K562 (cell line): Measurements from ENCODE around the gene C16orf89. TPM values are rescaled to one million over a fixed set of nuclear protein-coding genes. Genes with fewer than 3 reads are reported as not detected.

Source experiments
- ATAC-seq: fragments of 200-7000 bp; cut with Tn5 transposase; 3 replicates; pipeline ENCODE4 v1.9.1; 2020; ENCODE audit warnings: moderate library complexity
- BruUV-seq: library from RNA; stranded (reverse); fragments of 400-500 nt; replicated peaks from 2 replicates; lab custom pipeline; 2021; lab: Mats Ljungman, UMichigan
- CTCF ChIA-PET: fragments of 300-600 bp; formaldehyde crosslinking; extraction: SDS; loops from one replicate; lab custom pipeline; 2021; ENCODE audit warnings: low intra/inter-chr PET ratio; lab: Yijun Ruan, JAX
- POLR2A ChIA-PET: fragments of 300-600, 350-650 bp; sonication (Branson Sonifier 250); formaldehyde crosslinking; extraction: SDS; loops from one replicate; lab custom pipeline; 2021; ENCODE audit warnings: antibody characterized with exemption, inconsistent platforms; lab: Yijun Ruan, JAX
- DNase-seq, 4 experiments: peaks; one replicate each; pipeline versions ENCODE4 v3.0.0 to v3.0.0-alpha.2; 2011 to 2018; ENCODE audit warnings: low spot score in 3 of 4, mixed read lengths in 3 of 4; ENCODE audit errors: extremely low read depth in 1 of 4
- FAIRE-seq: peaks from 2 replicates; lab custom pipeline; 2011; peaks lifted over from hg19 to GRCh38; lab: Jason Lieb, UNC
- H2AFZ ChIP-seq: 2 replicates; pipeline ENCODE4 v1.6.0; 2011; ENCODE audit warnings: low read depth, low read length, control low read depth, inconsistent platforms
- H3K27ac ChIP-seq: fragments of 200-600 bp; 3 replicates; pipeline ENCODE4 v1.8.0; 2011; ENCODE audit warnings: low read depth, mild to moderate bottlenecking, control low read depth, inconsistent platforms, low read length, moderate library complexity, mixed read lengths; ENCODE audit errors: extremely low read depth
- H3K27me3 ChIP-seq, 2 experiments: fragments of 300-600 bp in 1 of 2; 2 replicates in 1 of 2; 3 replicates in 1 of 2; pipeline versions ENCODE4 v1.6.0 to v1.8.0; 2011; ENCODE audit warnings: inconsistent platforms in 2 of 2, low read length in 2 of 2, mild to moderate bottlenecking in 1 of 2, mixed read lengths in 1 of 2, moderate library complexity in 1 of 2; ENCODE audit not compliant: control insufficient read depth in 2 of 2, insufficient read depth in 2 of 2
- H3K36me3 ChIP-seq: fragments of 300-600 bp; 3 replicates; pipeline ENCODE4 v1.8.0; 2011; ENCODE audit warnings: mild to moderate bottlenecking, low read length, inconsistent platforms; ENCODE audit not compliant: control insufficient read depth, insufficient read depth
- H3K4me1 ChIP-seq, 2 experiments: fragments of 200-600 bp in 1 of 2; replicated peaks in 1 of 2; 2 replicates in 1 of 2; 3 replicates in 1 of 2; pipeline versions ENCODE4 v1.5.1 to v1.8.0; 2011; ENCODE audit warnings: inconsistent platforms in 2 of 2, low read length in 2 of 2, mild to moderate bottlenecking in 1 of 2, mixed read lengths in 1 of 2, moderate library complexity in 1 of 2; ENCODE audit not compliant: control insufficient read depth in 2 of 2, insufficient read depth in 2 of 2
- H3K4me2 ChIP-seq: 2 replicates; pipeline ENCODE4 v1.6.1; 2011; ENCODE audit warnings: low read length, control low read depth, inconsistent platforms, mixed read lengths; ENCODE audit not compliant: insufficient read depth
- H3K4me3 ChIP-seq: fragments of 200-600 bp; sonication (generic), shearing (Covaris generic); 2 replicates; pipeline ENCODE4 v1.5.1; 2016; ENCODE audit warnings: control low read depth, inconsistent platforms
- H3K79me2 ChIP-seq: fragments of 200-600 bp; 3 replicates; pipeline ENCODE4 v1.8.0; 2011; ENCODE audit warnings: low read length, inconsistent platforms; ENCODE audit not compliant: control insufficient read depth, insufficient read depth
- H3K9ac ChIP-seq, 2 experiments: 2 replicates each; pipeline versions ENCODE4 v1.6.0 to v1.6.1; 2011; ENCODE audit warnings: low read depth in 2 of 2, low read length in 2 of 2, control low read depth in 1 of 2, inconsistent platforms in 1 of 2, mild to moderate bottlenecking in 1 of 2, mixed read lengths in 1 of 2; ENCODE audit not compliant: insufficient read depth in 1 of 2
- H3K9me1 ChIP-seq: one replicate; pipeline ENCODE4 v1.6.0; 2011; ENCODE audit warnings: inconsistent platforms, mild to moderate bottlenecking, low read length, moderate library complexity; ENCODE audit not compliant: control insufficient read depth, insufficient read depth
- H3K9me3 ChIP-seq: replicated peaks from 2 replicates; pipeline ENCODE4 v1.5.1; 2011; ENCODE audit warnings: low read depth, low read length, inconsistent platforms; ENCODE audit not compliant: control insufficient read depth, insufficient read depth
- H4K20me1 ChIP-seq: replicated peaks from 2 replicates; pipeline ENCODE4 v1.6.1; 2011; ENCODE audit warnings: low read length, inconsistent platforms, mixed read lengths; ENCODE audit not compliant: control insufficient read depth, insufficient read depth
- CREM ChIP-seq: IDR thresholded peaks from 2 replicates; pipeline ENCODE4 v1.6.1; 2014; ENCODE audit warnings: antibody characterized with exemption, low read depth
- EHMT2 ChIP-seq: fragments of 450-650 bp; IDR thresholded peaks from 2 replicates; pipeline ENCODE4 v1.6.1; 2018; ENCODE audit warnings: antibody characterized with exemption
- KDM1A ChIP-seq, 2 experiments: fragments of 450-650 bp; IDR thresholded peaks; 2 replicates each; pipeline ENCODE4 v1.6.1; 2016; ENCODE audit warnings: mild to moderate bottlenecking in 2 of 2
- NCOA2 ChIP-seq, 2 experiments: fragments of 450-650 bp; IDR thresholded peaks; 2 replicates each; pipeline ENCODE4 v1.6.1; 2018; ENCODE audit warnings: mild to moderate bottlenecking in 2 of 2, moderate library complexity in 1 of 2; ENCODE audit not compliant: partially characterized antibody in 2 of 2
- PHF21A ChIP-seq: fragments of 450-650 bp; IDR thresholded peaks from 2 replicates; pipeline ENCODE4 v1.6.1; 2017; ENCODE audit warnings: low read depth, borderline replicate concordance
- ZFX ChIP-seq: sonication (generic); formaldehyde crosslinking; IDR thresholded peaks from 2 replicates; pipeline ENCODE4 v1.8.0; 2022; ENCODE audit warnings: mild to moderate bottlenecking, missing genetic modification reagents, moderate library complexity
- WGBS: fragments of 100-300 bp; shearing (Covaris generic); methylation state at CpG from one replicate; pipeline ENCODE4 v1.1.6; 2016; ENCODE audit warnings: low coverage, mixed read lengths; ENCODE audit not compliant: insufficient coverage; ENCODE audit errors: missing lambda C conversion rate; 5-methylcytosine and 5-hydroxymethylcytosine counted together
- in situ Hi-C: fragments of 300-500 bp; cut with MboI; formaldehyde crosslinking; loops from 4 replicates; pipeline ENCODE4 v1.15.0; 2018; ENCODE audit warnings: inconsistent platforms, mixed read lengths
- intact Hi-C: fragments of 100-400 bp; cut with micrococcal nuclease; formaldehyde crosslinking; loops from 2 replicates; pipeline ENCODE4 v1.14.2; 2022
- polyA plus RNA-seq, 8 experiments: library from polyadenylated mRNA; depleted of rRNA in 4 of 8; stranded (reverse) in 5 of 8; unstranded in 3 of 8; fragments of >200 nt; fragmentation: Nextera tagmentation in 2 of 8; fragmentation: Illumina TruSeq in 1 of 8; extraction: Ambion mirVana in 2 of 8; extraction: Trizol in 1 of 8; gene quantifications; 2 replicates each; pipeline versions ENCODE4 v1.2.1 to v1.2.3, GENCODE V29; 2011 to 2014; ENCODE audit warnings: inconsistent platforms in 1 of 8, missing spikeins in 1 of 8
- total RNA-seq, 7 experiments: library from RNA; depleted of rRNA in 6 of 7; stranded (reverse); fragments of >200 nt in 6 of 7; fragmentation: Illumina TruSeq in 2 of 7; extraction: Trizol in 2 of 7; gene quantifications; 2 replicates each; pipeline versions ENCODE4 v1.2.1 to v1.2.3, GENCODE V29; 2011 to 2021; ENCODE audit warnings: low replicate concordance in 1 of 7
- TF ChIP-seq, protein P1 (sequence below): sonication (generic); formaldehyde crosslinking; IDR thresholded peaks from 2 replicates; pipeline ENCODE4 v1.8.0; 2022; ENCODE audit warnings: missing genetic modification reagents, mild to moderate bottlenecking, moderate library complexity, borderline replicate concordance
- TF ChIP-seq, protein P2 (sequence below), 3 experiments: IDR thresholded peaks in 2 of 3; conservative IDR thresholded peaks in 1 of 3; 2 replicates each; pipeline ENCODE4 v1.5.1; 2011 to 2012; ENCODE audit warnings: low read length in 3 of 3, mild to moderate bottlenecking in 3 of 3, control low read depth in 2 of 3, improper control_type of control experiment in 1 of 3, inconsistent platforms in 1 of 3, low read depth in 1 of 3, mixed read lengths in 1 of 3, moderate library complexity in 1 of 3; ENCODE audit not compliant: insufficient read depth in 2 of 3

Gene C16orf89
- total and polyA plus RNA-seq, 9 of the 15 experiments (the other 6 are each of a cell fraction or from before 2014, with no cell fraction given), result not detected

DNA sequence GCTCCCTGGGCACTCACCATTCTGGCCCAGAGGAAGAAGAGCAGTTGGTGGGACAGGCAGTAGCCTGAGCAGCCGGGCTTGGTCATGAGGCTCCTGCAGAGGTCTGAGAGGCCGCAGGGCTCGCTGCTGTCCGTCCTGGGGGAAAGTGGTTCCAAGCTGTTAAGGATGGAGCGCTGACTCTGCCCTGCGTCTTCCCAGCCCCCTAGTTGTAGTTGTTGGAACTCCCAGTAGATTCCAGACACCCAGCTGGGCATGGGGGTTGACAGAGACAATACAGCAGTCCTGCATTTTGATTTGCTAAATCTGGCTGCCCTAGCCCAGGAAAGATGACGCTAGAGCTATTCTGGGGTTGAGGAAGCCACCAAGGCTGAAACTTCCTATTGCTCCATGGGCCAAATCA is 7.3 kb downstream of the C16orf89 start:
- H3K79me2 ChIP-seq, result no peaks in the 10 kb centered on the region
- no peak overlapping the region for H2AFZ ChIP-seq
- H4K20me1 ChIP-seq, result 0 out of 2 replicates have a peak, but pooled peaks cover 4% of the 10 kb centered on the region
- TF ChIP-seq, protein P1, sequence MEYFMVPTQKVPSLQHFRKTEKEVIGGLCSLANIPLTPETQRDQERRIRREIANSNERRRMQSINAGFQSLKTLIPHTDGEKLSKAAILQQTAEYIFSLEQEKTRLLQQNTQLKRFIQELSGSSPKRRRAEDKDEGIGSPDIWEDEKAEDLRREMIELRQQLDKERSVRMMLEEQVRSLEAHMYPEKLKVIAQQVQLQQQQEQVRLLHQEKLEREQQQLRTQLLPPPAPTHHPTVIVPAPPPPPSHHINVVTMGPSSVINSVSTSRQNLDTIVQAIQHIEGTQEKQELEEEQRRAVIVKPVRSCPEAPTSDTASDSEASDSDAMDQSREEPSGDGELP, result peak; percentile 33; the same call in 1 of the 2 replicates
- no peak for TF ChIP-seq ZFX (CRISPR knock-in tag)
- 0 out of 2 replicates have a peak, but pooled peaks have one; percentile 11 for TF ChIP-seq CREM
- TF ChIP-seq NCOA2 (IDR thresholded peaks at IDR 0.05; ENCODE audit: partially characterized antibody in 2 of 2), result no peak
- TF ChIP-seq, protein P2, sequence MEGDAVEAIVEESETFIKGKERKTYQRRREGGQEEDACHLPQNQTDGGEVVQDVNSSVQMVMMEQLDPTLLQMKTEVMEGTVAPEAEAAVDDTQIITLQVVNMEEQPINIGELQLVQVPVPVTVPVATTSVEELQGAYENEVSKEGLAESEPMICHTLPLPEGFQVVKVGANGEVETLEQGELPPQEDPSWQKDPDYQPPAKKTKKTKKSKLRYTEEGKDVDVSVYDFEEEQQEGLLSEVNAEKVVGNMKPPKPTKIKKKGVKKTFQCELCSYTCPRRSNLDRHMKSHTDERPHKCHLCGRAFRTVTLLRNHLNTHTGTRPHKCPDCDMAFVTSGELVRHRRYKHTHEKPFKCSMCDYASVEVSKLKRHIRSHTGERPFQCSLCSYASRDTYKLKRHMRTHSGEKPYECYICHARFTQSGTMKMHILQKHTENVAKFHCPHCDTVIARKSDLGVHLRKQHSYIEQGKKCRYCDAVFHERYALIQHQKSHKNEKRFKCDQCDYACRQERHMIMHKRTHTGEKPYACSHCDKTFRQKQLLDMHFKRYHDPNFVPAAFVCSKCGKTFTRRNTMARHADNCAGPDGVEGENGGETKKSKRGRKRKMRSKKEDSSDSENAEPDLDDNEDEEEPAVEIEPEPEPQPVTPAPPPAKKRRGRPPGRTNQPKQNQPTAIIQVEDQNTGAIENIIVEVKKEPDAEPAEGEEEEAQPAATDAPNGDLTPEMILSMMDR (IDR thresholded peaks at IDR 0.05 in 2 of 3, conservative IDR thresholded peaks at IDR 0.05 in 1 of 3; ENCODE audit: insufficient read depth in 2 of 3, low read depth in 1 of 3, low read length in 3 of 3), result peak; percentile 18 to 26 (median 25); a peak in 3 of 6 replicates
- TF ChIP-seq PHF21A, result peak; percentile 67; the same call in 1 of the 2 replicates
- no peak for TF ChIP-seq EHMT2
- peak in 1 of 2 experiments; percentile 48; a peak in 1 of 4 replicates for TF ChIP-seq KDM1A (IDR thresholded peaks at IDR 0.05)
- no peak overlapping the region for H3K9ac ChIP-seq
- peaks cover 25 to 65% of the 10 kb centered on the region in 2 experiments for H3K27me3 ChIP-seq
- FAIRE-seq (no peak), ATAC-seq (peak; percentile 44), DNase-seq (peak in 2 of 4 experiments; percentile 31)
- H3K9me1 ChIP-seq, result no peaks in the 10 kb centered on the region
- ChIA-PET CTCF (no interaction called here), POLR2A (interaction anchor here (0.6 to 0.7 kb wide), 2 partner anchors 16 to 1624 kb away, joined by 3 read pairs; no protein-coding TSS in a partner anchor)
- no peaks in the 10 kb centered on the region for H3K9me3 ChIP-seq
- H3K4me1 ChIP-seq, result no peaks in the 10 kb centered on the region
- intact Hi-C loops (no loop called here), in situ Hi-C loops (no loop called here)
- H3K36me3 ChIP-seq, result no peaks in the 10 kb centered on the region
- BruUV-seq, result no TSS peak
- 0% methylated on average over 7 of the region's 7 CpGs for WGBS
- H3K4me2 ChIP-seq, result no peak overlapping the region
- H3K4me3 ChIP-seq, result no peak overlapping the region
- no peak overlapping the region for H3K27ac ChIP-seq
